Activated T-cell treated with anti-CD3 and anti-CD28 coated beads for 1 hour (primary cell): ENCODE data around the gene PFN3.

Experiments used
- DNase-seq: peaks from one replicate; pipeline ENCODE4 v3.0.0-alpha.2; 2020; ENCODE audit warnings: low read depth

Gene PFN3

GRCh38 chr5:177359860-177360259, 40.6 kb downstream of the PFN3 start:
- no peak for DNase-seq

GRCh38 chr5:177359451-177359851, 41.0 kb downstream of the PFN3 start:
- DNase-seq = no peak

DNA sequence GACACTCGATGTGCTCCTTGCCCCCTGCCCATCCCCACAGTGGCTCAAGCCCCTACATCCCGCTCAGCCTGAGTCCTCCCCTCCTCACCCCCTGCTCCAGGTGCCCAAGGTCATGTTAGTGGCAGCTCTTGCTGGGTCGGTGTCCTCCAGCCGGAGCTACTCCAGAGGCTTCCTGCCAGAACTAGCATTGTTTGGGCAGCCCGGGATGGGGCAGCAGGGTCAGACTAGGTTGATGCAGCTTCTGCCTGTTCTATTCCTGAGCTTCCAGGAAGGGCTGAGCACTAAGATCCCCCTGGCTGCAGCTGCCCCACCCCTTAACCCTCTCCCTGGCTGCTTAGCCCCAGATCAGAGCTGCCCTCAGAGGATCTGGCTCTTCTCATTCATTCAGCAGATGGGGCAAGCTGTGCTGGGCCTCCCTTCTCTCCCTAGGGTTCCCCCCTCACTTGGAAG, 42.1 kb downstream of the PFN3 start:
- no peak for DNase-seq

DNA sequence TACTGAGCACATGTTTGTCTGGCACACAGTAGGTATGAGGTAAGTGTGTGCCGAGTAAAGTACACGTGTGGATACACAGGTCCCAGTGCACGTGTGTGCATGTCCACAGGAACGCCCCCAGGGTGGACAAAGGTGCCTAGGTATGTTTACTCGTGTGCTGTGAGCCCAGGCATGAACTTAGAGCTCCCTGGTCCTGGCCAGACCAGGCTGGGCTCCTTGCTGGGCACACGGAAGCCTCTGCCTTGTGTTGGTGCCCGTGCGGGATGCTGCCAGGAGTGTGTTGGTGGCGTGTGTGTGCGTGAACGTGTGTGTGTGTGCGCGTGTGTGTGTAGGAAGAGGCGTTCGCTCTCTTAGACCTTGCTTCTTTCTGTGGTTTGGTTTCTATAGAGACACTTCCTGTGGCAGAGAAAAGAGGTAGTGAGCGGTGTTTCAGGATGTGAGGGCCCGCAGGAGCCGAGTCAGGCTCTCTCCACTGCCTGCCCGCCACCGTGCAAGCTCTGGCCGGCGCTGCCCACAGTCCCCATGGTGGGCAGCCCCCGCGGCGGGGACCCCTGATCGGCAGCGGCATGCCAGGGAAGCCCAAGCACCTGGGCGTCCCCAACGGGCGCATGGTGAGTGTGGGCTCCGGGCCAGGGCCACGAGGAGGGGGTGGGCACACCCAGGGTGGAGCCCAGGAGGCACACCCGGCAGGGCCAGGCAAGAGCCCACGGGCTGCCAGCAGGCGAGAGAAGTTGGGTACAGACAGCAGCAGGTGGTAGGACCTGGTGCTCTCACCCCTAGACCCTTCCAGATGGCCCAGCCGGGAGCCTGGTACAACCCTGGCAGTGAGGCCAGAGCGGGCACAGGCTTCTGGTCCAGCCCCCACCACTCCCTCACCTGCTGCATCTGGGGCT, 42.8 kb downstream of the PFN3 start, which contains the start of gene RGS14:
Gene RGS14, plus strand, starts transcription at position 466 of the 893 bp plus-strand sequence. Its CDS starts 101 bp downstream, at position 567.
- DNase-seq = peak; percentile 41

- DNase-seq = no peak
Measured at GRCh38 chr5:177357146-177357458, 43.4 kb downstream of the PFN3 start.

- DNase-seq = no peak
Measured at GRCh38 chr5:177356746-177357145, 43.7 kb downstream of the PFN3 start.

- no peak for DNase-seq
Measured at GRCh38 chr5:177355868-177356168, 44.6 kb downstream of the PFN3 start.

DNA sequence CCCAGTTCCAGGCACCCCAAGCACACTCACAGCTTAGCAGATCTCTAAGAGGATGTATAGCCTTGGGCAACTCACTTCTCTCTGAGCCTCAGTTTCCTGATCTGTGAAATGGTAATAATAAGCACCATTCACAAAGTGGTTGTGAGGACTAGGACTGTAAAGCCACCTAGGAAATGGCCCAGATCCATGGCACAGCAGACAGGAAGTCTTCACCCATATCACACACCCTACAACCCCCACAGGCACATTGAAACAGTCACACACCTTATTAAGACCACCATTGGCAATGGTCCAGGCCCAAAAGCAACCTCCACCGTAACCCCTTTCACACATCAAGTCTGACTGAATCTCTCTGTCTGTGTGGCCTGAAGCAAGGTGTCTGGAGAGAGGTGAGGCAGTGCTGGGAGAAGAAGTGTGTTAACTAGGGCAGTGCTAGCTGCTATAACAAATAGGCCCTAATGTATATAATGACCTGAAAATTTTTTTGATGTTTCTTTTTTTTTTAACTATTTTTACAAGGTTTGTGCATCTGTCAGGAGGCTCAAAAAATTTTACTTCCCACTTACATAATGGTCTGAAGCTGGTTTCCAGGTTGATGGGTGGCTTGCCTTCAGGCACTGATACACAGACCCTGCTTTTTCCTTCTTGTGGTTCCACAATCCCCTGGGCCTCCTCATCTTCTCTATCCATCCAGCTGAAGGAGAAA, 45.1 kb downstream of the PFN3 start:
- no peak for DNase-seq

- DNase-seq = no peak
Measured at GRCh38 chr5:177354711-177355110, 45.8 kb downstream of the PFN3 start.

DNA sequence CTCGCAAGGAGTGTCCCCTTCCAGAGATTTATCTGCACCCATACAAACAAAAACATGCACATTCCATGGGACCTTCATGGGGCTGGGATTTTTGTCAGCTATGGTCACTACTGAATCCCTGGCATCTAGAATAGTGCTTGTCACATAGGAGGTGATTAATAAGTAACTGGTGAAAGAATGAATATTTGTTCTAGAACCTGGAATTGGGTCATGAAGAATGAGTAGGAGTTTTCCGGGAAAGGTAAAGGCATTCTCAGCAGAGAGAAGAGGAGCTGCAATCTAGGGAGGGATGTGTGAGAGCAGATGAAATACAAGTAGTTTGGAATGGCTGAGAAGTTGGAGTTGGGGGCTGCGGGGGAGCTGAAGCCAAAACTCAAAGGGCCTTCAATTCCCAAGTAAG, 46.2 kb downstream of the PFN3 start:
- no peak for DNase-seq

DNA sequence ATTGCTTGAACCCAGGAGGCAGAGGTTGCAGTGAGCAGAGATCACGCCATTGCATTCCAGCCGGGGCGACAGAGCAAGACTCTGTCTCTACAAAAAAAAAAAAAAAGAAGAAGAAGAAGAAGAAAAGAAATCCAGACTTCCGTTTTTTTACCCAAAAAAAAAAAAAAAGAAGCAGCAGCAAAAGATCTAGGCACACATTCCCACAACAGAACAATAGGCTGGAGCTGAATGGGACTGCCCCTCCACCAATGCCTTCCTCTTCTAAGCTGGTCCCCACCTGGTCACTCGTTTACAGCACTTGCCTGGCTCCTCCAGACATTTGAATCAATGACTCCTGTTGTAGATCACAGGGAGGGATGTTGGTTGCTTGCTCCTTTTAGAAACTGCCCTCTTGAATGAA, 47.4 kb downstream of the PFN3 start:
- DNase-seq = no peak

- peak; percentile 82 for DNase-seq
Measured at GRCh38 chr5:177351392-177352329, 48.8 kb downstream of the PFN3 start, which contains the start of gene LMAN2. TSS of gene LMAN2 (minus strand) at chr5:177351668. CDS start at chr5:177351647, 21 bp downstream.

DNA sequence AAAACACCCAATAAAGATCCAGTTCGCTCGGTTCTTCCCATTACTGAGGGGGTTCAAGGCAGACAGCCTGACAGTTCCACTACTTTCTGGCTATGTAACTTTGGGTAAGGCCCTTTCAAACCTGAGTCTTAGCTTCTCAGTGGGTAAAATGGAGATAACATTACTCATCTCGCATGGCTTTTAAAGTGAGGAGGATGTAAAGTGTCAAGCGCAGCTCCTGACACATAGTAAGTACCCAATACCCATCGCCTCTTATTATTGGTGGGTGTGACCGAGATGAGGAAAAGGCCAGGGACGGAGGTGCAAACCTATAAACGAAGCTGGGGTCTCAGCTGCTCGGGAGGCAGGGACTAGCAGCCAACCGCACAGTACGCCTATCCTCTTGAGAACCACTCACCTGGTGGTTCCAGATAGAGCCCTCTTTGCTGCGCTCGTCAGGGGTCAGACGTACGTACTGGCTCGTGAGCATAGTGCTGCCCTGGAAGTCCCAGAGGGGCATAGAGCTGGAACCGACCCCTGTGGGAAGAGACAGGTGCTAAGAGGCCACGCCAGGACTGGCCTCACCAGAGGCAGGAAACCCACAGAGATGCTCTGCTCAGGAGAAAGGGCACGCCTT, 49.6 kb downstream of the PFN3 start:
- no peak for DNase-seq
